Upper lobe of left lung (tissue), 6 donors: ENCODE results near the gene CCBE1. TPM values are rescaled to one million over a fixed set of nuclear protein-coding genes. Genes with fewer than 3 reads are reported as not detected.

Experiments
- ATAC-seq, 2 donors: fragments of 200-7000 bp; cut with Tn5 transposase; one replicate each; pipeline ENCODE4 v1.9.1; 2022; ENCODE audit warnings: mild to moderate bottlenecking in 2 of 2, moderate library complexity in 2 of 2; ENCODE audit not compliant: low FRiP score in 2 of 2
- DNase-seq, 2 donors: peaks; one replicate each; pipeline ENCODE4 v3.0.0-alpha.2; 2019 to 2020
- H3K27ac ChIP-seq, 4 donors: fragments of 200-600 bp; sonication (generic); one replicate each; pipeline ENCODE4 v1.5.1; 2016 to 2019
- H3K27me3 ChIP-seq, 4 donors: fragments of 200-600 bp; sonication (generic); one replicate each; pipeline ENCODE4 v1.5.1; 2017 to 2019
- H3K36me3 ChIP-seq, 4 donors: fragments of 200-600 bp; sonication (generic); one replicate each; pipeline ENCODE4 v1.5.1; 2016 to 2019
- H3K4me1 ChIP-seq, 4 donors: fragments of 200-600 bp; sonication (generic); one replicate each; pipeline ENCODE4 v1.5.1; 2018 to 2019
- H3K4me3 ChIP-seq, 4 donors: fragments of 200-600 bp; sonication (generic); one replicate each; pipeline ENCODE4 v1.5.1; 2017 to 2019; ENCODE audit warnings: mild to moderate bottlenecking in 2 of 4, moderate library complexity in 1 of 4
- H3K9me3 ChIP-seq, 4 donors: fragments of 200-600 bp; sonication (generic); one replicate each; pipeline ENCODE4 v1.5.1; 2018 to 2019
- EP300 ChIP-seq, 4 donors: sonication (generic); formaldehyde crosslinking; IDR thresholded peaks; one replicate each; pipeline ENCODE4 v1.5.1; 2017; ENCODE audit warnings: antibody characterized with exemption in 4 of 4, control low read depth in 2 of 4
- POLR2A ChIP-seq, 4 donors: fragments of 450-650 bp; IDR thresholded peaks; one replicate each; pipeline ENCODE4 v1.5.1; 2016 to 2017; ENCODE audit warnings: antibody characterized with exemption in 4 of 4, mild to moderate bottlenecking in 2 of 4
- POLR2AphosphoS5 ChIP-seq, 2 donors: sonication (generic); formaldehyde crosslinking; IDR thresholded peaks; one replicate each; pipeline ENCODE4 v1.5.1; 2017; ENCODE audit warnings: antibody characterized with exemption in 2 of 2
- WGBS, 2 donors: methylation state at CpG; one replicate each; pipeline ENCODE4 v1.1.5; 2017 to 2018; 5-methylcytosine and 5-hydroxymethylcytosine counted together
- total RNA-seq, 6 donors: library from RNA; depleted of rRNA in 4 of 6; stranded (reverse); fragments of >200 nt in 4 of 6; gene quantifications; one replicate each; pipeline versions ENCODE4 v1.1.0 to v1.2.1, GENCODE V29; 2016 to 2021
- TF ChIP-seq, protein P1 (sequence below), 6 experiments: fragments of 450-650 bp in 4 of 6; fragments of 200-600 bp in 2 of 6; sonication (generic) in 2 of 6; IDR thresholded peaks; one replicate each; pipeline ENCODE4 v1.5.1; 2016 to 2019; ENCODE audit warnings: antibody characterized with exemption in 6 of 6
- donor health status: DM: no; HTN: no; CAD: no; lungs with moderate emphysema.
- donor health status: DM: no; HTN: yes; CAD: no; lungs with severe emphysema.

The CCBE1 gene
- total RNA-seq, 6 donors from 2014 or later = 8.7 to 23.6 (median 12.3) TPM

DNA sequence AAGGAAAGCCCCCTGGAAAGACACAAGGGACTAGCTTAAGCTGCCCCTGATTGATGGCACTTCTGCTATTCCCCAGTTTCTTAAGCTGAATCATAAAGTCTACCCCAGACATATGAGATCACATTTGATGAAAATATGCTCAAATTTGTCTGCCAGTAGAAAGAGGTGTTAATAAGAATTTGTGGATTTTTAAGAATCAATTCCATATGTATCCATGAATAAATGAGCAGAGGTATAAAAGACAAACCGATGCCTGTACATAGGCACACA lies 119.9 kb downstream of the CCBE1 start:
- TF ChIP-seq EP300 (IDR thresholded peaks at IDR 0.05) (no peak), POLR2AphosphoS5 (IDR thresholded peaks at IDR 0.05) (no peak), POLR2A (IDR thresholded peaks at IDR 0.05) (no peak)
- TF ChIP-seq, protein P1, sequence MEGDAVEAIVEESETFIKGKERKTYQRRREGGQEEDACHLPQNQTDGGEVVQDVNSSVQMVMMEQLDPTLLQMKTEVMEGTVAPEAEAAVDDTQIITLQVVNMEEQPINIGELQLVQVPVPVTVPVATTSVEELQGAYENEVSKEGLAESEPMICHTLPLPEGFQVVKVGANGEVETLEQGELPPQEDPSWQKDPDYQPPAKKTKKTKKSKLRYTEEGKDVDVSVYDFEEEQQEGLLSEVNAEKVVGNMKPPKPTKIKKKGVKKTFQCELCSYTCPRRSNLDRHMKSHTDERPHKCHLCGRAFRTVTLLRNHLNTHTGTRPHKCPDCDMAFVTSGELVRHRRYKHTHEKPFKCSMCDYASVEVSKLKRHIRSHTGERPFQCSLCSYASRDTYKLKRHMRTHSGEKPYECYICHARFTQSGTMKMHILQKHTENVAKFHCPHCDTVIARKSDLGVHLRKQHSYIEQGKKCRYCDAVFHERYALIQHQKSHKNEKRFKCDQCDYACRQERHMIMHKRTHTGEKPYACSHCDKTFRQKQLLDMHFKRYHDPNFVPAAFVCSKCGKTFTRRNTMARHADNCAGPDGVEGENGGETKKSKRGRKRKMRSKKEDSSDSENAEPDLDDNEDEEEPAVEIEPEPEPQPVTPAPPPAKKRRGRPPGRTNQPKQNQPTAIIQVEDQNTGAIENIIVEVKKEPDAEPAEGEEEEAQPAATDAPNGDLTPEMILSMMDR (IDR thresholded peaks at IDR 0.05) = no peak
- peaks cover 0 to 5% (median 2%) of the 10 kb centered on the region in 4 donors for H3K4me1 ChIP-seq
- 88% methylated on average over 1 of the region's 1 CpG for WGBS, 2 donors
- no peak for DNase-seq
- no peak for ATAC-seq
- no peaks in the 10 kb centered on the region for H3K27me3 ChIP-seq
- no peak overlapping the region for H3K4me3 ChIP-seq
- no peak overlapping the region for H3K27ac ChIP-seq
- no peaks in the 10 kb centered on the region for H3K9me3 ChIP-seq
- H3K36me3 ChIP-seq = no peaks in the 10 kb centered on the region

DNA sequence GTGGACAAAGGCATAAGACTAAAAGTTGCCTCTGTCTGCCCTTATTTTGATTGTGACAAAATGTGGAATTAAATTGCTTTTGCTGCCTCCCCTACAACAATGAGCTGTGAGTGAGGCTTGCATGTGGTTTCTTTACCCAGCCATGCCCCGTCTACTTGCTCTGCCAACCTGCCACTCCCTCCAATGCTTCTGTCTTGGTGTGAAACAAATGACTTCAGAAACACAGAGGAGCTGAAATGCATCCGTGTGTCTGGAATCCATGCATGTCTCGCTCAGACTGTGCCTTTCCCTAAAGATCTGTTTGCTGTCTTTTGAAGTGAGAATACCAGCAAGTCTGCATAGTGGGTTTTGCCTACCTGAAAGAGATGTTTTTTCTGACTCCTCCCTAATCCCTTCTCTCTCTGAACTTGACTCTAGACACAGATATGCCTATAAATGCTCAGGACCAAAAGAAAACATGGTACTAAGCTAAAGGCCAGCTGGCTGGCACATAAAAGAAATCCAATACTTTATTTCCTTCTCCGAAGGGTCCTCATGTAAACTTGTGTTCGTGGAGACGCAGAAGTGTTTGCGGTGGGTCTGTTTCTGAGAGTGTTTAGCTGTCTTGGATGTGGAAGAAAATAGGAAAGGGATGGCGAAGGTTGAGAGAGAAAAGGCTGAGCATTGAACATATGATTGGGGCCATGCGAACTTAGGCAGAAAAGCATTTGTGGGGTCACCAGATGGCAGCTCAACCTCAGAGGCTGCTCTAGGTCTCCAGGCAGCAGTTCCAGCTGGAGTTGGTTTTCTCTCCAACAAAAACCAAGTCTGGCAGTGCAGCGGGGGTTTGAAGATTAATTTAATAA lies 120.5 kb downstream of the CCBE1 start:
- H3K4me1 ChIP-seq = no peaks in the 10 kb centered on the region
- DNase-seq (no peak), ATAC-seq (no peak)
- no peak for TF ChIP-seq POLR2A (IDR thresholded peaks at IDR 0.05)
- H3K27ac ChIP-seq = no peak overlapping the region
- H3K4me3 ChIP-seq = no peak overlapping the region
- 64 to 65% methylated on average over 10 of the region's 10 CpGs for WGBS, 2 donors
- no peaks in the 10 kb centered on the region for H3K9me3 ChIP-seq
- H3K36me3 ChIP-seq = no peaks in the 10 kb centered on the region
- no peaks in the 10 kb centered on the region for H3K27me3 ChIP-seq

DNA sequence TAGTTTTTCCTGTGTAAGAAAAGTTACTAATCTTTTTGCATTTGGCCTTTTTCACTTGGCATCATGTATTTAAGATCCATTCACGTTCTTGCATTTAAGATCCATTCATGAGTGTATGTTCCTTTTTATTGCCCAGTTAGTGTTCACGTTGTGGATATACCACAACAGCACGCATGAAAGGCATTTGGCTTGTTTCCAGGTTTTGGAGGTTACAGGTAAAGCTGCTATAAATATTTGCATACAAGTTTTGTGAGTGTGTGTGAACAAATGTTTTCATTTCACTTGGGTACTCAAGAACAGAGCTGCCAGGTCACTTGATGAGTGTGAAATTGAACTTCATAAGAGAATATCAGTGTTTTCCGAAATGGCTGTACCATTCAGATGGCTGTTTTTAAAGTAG lies 121.2 kb downstream of the CCBE1 start:
- H3K36me3 ChIP-seq = no peaks in the 10 kb centered on the region
- no peak overlapping the region for H3K4me3 ChIP-seq
- DNase-seq (no peak), ATAC-seq (no peak)
- no peaks in the 10 kb centered on the region for H3K4me1 ChIP-seq
- no peak overlapping the region for H3K27ac ChIP-seq
- no peaks in the 10 kb centered on the region for H3K27me3 ChIP-seq
- TF ChIP-seq POLR2AphosphoS5 (IDR thresholded peaks at IDR 0.05) (no peak), EP300 (IDR thresholded peaks at IDR 0.05) (no peak), POLR2A (IDR thresholded peaks at IDR 0.05) (no peak)
- TF ChIP-seq, protein P1 (IDR thresholded peaks at IDR 0.05) = no peak
- WGBS, 2 donors = 62 to 63% methylated on average over 4 of the region's 4 CpGs
- no peaks in the 10 kb centered on the region for H3K9me3 ChIP-seq

DNA sequence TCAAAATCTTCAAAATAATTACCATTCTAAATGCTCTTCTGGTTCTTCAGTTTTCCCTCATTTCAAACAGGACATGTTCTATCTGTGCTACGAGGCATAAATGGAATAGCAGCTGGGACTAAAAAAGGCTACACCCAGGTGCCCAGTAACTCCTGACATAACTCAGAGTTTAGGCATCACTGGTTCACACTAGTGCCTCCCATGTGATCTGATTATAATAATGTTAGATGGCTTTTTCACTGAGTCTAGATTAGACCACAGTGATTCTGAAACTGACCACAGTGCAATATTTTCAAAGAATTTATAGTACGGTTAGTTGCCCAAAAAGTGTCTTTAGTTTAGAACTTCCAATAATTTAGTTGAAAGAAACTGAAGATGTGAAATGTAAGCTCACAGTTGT lies 123.3 kb downstream of the CCBE1 start:
- H3K4me1 ChIP-seq = no peaks in the 10 kb centered on the region
- DNase-seq (no peak), ATAC-seq (no peak)
- TF ChIP-seq, protein P1 (IDR thresholded peaks at IDR 0.05) = no peak
- no peak for TF ChIP-seq POLR2AphosphoS5 (IDR thresholded peaks at IDR 0.05)
- TF ChIP-seq EP300 (IDR thresholded peaks at IDR 0.05) = no peak
- TF ChIP-seq POLR2A (IDR thresholded peaks at IDR 0.05) = no peak
- no peak overlapping the region for H3K27ac ChIP-seq
- H3K9me3 ChIP-seq = no peaks in the 10 kb centered on the region
- 42 to 76% methylated on average over 2 of the region's 2 CpGs for WGBS, 2 donors
- H3K36me3 ChIP-seq = no peaks in the 10 kb centered on the region
- no peaks in the 10 kb centered on the region for H3K27me3 ChIP-seq
- H3K4me3 ChIP-seq = no peak overlapping the region

DNA sequence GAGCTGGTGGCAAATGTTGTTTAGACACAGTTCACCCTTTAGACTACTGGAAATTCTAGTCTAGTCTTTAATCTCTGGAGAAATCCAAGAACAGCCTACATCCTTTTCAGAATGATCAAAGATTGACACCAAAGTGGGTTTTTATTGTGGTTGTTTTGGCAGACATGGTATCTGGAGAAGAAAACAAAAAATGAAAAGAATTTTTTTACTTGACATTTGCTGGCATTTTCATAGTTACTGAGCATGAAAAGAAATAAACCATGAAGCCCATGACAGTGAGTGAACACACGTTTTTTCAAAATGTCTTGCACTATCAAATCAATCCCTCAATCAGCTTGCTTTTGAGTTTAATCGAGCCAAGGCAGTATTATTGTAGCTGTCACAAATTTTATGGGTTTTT lies 125.3 kb downstream of the CCBE1 start:
- no peak overlapping the region for H3K27ac ChIP-seq
- H3K9me3 ChIP-seq = no peaks in the 10 kb centered on the region
- H3K36me3 ChIP-seq = no peaks in the 10 kb centered on the region
- peaks cover 0 to 4% (median 0%) of the 10 kb centered on the region in 4 donors for H3K4me1 ChIP-seq
- ATAC-seq (no peak), DNase-seq (no peak)
- no peak for TF ChIP-seq POLR2AphosphoS5 (IDR thresholded peaks at IDR 0.05)
- TF ChIP-seq, protein P1 (IDR thresholded peaks at IDR 0.05) = no peak
- TF ChIP-seq POLR2A (IDR thresholded peaks at IDR 0.05) = no peak
- no peak for TF ChIP-seq EP300 (IDR thresholded peaks at IDR 0.05)
- 54 to 64% methylated on average over 2 of the region's 2 CpGs for WGBS, 2 donors
- no peak overlapping the region for H3K4me3 ChIP-seq
- H3K27me3 ChIP-seq = no peaks in the 10 kb centered on the region
